Gastroesophageal sphincter (tissue), 3 donors: Measurements from ENCODE around the gene CDH26.

ENCODE experiments used
- EP300 ChIP-seq: sonication (generic); formaldehyde crosslinking; IDR thresholded peaks from one replicate; pipeline ENCODE4 v1.6.1; 2017; ENCODE audit warnings: antibody characterized with exemption, mild to moderate bottlenecking
- POLR2A ChIP-seq, 2 donors: fragments of 450-650 bp; IDR thresholded peaks; one replicate each; pipeline ENCODE4 v1.6.1; 2017; ENCODE audit warnings: antibody characterized with exemption in 2 of 2, mild to moderate bottlenecking in 2 of 2, moderate library complexity in 1 of 2
- TF ChIP-seq, protein P1 (sequence below), 4 experiments: fragments of 200-600 bp in 2 of 4; fragments of 450-650 bp in 2 of 4; sonication (generic) in 1 of 4; IDR thresholded peaks; one replicate each; pipeline ENCODE4 v1.5.1; 2017 to 2019; ENCODE audit warnings: antibody characterized with exemption in 4 of 4, mild to moderate bottlenecking in 2 of 4, moderate library complexity in 2 of 4

DNA sequence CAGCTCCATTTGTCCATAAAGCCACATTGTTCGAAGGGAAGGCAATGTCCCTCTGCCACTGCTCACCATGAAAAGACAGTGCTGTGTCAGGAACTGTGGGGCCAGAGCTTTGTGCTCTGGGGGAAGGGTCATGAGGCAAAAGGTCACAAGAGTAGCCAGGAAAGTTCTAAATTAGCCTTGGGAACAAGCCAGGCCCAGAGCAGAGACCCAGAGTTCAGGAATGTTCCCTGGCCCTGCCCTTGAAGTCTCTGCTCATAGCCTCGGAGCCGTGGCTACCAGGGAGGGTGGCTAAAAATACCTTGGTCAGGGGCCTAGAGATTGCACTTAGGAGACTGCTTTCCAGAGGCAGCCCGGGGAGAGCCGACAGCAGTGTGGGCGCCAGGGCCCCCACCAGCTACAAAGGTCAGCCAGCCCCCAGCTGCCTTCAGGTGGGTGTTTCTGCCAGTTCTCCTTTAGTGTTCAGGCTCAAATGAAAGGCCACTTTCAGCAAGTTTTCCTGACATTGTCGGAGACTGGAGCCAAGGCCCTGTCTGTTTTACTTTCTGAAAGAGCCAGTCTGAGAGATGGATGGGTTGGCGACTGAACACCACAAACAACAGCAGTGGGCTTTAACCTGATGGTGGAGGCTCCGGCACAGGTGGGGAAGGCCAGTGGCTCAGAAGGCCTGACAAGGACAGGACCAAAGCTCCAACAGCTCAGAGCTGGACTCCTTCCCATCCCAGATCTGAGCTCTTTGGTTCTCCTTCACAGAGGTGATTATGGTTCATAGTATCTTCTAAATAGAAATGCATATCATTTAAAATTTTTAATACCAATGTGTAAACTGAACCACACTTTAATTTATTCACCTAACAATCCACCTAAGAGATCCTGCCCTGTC, 76.2 kb downstream of the CDH26 start:
- TF ChIP-seq, protein P1, sequence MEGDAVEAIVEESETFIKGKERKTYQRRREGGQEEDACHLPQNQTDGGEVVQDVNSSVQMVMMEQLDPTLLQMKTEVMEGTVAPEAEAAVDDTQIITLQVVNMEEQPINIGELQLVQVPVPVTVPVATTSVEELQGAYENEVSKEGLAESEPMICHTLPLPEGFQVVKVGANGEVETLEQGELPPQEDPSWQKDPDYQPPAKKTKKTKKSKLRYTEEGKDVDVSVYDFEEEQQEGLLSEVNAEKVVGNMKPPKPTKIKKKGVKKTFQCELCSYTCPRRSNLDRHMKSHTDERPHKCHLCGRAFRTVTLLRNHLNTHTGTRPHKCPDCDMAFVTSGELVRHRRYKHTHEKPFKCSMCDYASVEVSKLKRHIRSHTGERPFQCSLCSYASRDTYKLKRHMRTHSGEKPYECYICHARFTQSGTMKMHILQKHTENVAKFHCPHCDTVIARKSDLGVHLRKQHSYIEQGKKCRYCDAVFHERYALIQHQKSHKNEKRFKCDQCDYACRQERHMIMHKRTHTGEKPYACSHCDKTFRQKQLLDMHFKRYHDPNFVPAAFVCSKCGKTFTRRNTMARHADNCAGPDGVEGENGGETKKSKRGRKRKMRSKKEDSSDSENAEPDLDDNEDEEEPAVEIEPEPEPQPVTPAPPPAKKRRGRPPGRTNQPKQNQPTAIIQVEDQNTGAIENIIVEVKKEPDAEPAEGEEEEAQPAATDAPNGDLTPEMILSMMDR (IDR thresholded peaks at IDR 0.05): no peak
- no peak for TF ChIP-seq EP300
- TF ChIP-seq POLR2A (IDR thresholded peaks at IDR 0.05): no peak
